Activated CD4-positive, alpha-beta T cell treated with anti-CD3 and anti-CD28 coated beads, Interleukin-2, amount 50 U/mL, for 4 hours (primary cell): ENCODE results near the gene TMPRSS12.
"Not testable (repeated sequence)": the region's sequence is repeated elsewhere in the genome, so short reads cannot be mapped to it uniquely, and the experiment has no call there.

Source experiments
- DNase-seq, 2 experiments: peaks; one replicate each; pipeline ENCODE4 v3.0.0-alpha.2; 2020

TMPRSS12 gene

DNA sequence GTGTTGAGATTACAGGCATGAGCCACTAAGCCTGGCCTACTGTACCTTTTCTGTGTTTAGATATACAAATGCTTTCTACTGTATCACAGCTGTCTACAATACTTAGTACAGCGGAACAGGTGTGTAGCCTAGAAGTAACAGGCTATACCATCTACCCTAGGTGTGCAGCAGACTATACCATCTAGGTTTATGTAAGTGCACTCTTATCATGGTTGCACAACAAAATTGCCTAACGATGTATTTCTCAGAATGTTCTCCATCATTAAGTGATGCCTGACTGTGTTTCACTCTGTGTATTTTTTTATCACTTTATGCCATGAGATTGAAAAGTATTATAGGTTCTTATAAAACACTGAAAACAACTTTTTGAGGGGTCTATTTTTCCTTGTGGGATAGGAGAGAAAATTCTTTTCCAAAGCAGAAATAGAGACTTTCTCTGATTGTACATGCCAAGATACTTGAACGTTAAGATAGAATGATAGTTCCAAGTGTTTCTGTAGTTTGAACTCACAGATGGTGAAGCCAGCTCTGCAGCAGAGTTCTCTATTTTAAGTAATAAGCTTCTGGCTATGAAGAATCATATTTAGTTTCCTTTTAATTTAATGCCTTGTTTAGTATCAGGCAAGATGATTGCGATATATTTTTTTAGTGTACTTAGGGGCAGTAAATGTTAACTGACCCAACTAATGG is 17.0 kb downstream of the TMPRSS12 start:
- DNase-seq = no peak

DNA sequence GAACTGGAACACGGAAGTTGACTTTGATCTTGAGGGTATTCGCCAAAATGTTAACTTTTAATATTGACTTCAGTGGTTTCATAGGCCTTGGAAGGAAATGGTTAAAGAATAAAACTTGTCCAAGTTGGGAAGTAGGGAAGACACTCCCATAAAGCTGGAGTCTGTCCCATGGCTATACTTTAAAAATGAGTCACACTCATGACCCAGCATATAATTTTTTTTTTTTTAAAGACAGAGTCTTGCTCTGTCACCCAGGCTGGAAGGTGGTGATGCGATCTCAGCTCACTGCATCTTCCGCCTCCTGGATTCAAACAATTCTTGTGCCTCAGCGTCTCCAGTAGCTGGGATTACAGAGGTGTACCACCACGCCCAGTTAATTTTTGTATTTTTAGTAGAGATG is 19.6 kb downstream of the TMPRSS12 start:
- DNase-seq = no peak

DNA sequence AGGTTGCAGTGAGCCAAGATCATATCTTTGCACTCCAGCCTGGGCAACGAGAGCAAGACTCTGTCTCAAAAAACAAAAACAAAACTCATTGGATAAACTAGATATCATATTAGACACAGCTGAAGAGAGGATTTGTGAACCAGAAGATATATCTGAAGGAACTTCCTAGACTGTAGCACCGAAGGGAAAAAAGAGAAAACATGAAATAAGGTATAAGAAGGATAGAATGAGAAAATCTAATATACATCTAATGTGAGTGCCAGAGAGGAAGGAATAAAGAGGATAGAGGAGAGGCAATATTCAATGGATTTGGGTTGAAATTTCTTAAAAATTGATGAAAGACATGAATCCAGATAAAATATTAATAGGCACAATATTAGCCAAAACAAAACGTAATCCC is 22.5 kb downstream of the TMPRSS12 start:
- DNase-seq = no peak

DNA sequence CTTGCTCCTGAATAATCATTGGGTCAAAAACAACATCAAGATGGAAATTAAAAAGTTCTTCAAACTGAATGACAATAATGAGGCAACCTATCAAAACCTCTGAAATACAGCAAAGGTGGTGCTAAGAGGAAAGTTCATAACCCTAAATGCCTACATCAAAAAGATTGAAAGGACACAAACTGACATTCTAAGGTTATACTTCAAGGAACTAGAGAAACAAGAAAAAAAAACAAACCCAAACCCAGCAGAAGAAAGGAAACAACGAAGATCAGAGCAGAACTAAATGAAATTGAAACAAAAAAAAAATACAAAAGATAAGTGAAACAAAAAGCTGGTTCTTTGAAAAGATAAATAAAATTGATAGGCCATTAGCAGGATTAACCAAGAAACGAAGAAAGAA is 26.2 kb downstream of the TMPRSS12 start:
- not testable (repeated sequence) for DNase-seq

DNA sequence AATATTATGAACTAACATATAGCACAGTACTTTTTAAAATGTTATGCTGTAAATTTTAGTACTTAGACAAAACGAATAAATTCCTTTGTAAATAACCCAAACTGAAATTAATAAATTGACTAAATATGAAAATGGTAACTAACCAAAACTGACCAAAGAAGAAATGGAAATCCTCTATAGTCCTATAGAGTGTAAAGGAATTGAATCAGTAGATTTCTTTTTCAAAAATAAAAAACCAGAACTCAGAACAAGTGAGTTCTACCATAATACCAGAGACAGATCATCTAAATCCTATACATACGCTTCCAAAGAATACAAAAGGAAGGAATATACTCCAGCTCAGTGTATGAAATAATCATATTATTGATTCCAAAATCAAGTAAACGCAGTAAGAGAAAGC is 39.8 kb downstream of the TMPRSS12 start:
- DNase-seq = no peak

DNA sequence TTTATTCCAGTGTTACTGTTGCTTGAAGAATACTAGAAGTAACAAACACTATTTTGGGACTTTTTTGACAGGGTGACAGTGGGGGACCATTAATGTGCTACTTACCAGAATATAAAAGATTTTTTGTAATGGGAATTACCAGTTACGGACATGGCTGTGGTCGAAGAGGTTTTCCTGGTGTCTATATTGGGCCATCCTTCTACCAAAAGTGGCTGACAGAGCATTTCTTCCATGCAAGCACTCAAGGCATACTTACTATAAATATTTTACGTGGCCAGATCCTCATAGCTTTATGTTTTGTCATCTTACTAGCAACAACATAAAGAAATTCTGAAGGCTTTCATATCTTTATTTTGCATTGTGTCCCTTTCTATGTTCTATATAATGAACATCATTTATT is 44.5 kb downstream of the TMPRSS12 start:
- DNase-seq = no peak

DNA sequence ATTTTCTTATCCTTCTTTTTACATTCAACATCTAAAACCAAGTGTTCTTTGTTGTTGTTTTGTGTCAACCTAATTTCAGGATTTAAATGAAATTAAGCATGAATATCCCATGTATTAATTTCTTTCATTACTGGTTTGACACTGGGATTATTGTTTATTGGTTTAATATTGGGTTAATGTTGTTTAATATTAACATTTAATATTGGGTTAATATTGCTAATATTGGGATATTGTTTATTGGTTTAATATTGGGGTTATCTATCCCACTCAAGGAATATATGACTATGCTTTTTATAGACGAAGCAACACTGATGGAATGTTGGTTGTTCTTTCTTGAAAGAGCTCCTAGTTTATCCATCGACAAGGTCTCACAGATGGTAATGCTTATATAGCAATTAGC is 45.9 kb downstream of the TMPRSS12 start:
- no peak for DNase-seq

DNA sequence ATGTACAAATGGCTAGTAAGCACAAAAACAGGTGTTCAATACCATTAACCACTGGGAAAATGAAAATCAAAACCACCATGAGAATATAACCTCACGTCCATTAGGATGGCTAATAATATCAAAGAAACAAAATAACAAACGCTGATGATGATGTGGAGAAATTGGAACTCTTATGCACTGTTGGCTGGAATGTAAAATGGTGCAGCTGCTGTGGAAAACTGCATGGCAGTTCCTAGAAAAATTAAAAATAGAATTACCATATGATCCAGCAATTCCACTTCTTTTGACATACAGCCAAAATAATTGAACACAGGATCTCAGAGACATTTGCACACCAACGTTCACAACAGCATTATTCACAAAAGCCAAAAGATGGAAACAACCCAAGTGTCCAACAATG is 51.5 kb downstream of the TMPRSS12 start:
- DNase-seq = no peak

DNA sequence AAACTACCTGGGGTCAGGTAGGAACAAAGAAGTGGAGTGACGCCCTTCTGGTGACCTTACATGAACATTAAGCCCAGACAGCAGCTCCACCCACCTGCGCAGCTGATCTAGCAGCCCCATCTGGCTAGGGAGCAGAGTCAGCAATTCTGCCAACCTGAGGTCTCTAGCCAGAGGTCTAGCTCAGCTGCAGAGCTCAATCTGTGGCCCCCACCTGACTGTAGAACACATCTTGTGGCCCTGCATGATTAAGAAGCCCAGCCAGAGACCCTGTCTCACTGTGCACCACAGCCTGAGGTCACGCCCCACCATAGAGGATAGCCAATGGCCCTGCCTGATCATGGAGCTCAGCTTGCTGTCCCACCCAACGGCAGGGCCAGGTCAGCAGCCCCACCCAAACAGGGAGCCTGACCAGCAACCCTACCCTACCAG is 59.0 kb downstream of the TMPRSS12 start:
- DNase-seq = no peak

DNA sequence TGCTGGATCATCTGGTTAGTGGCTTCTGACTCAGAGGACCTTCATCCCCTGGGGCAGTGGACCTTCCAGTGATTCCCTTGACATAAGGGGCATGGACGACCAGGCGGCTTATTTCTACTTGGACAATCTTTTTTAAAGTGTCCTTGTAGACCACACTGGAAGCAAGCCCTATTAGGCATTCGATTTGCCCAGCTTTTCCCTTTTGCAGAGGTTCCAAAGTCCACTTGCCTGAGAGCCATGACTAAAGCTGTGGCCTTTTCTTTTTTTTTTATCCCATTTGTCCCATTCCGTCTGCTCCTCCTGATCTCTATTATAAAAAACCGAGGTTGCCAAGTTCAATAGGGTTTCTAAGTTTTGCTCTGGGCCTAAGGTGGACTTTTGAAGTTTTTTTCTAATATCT is 65.8 kb downstream of the TMPRSS12 start:
- DNase-seq = not testable (repeated sequence)

DNA sequence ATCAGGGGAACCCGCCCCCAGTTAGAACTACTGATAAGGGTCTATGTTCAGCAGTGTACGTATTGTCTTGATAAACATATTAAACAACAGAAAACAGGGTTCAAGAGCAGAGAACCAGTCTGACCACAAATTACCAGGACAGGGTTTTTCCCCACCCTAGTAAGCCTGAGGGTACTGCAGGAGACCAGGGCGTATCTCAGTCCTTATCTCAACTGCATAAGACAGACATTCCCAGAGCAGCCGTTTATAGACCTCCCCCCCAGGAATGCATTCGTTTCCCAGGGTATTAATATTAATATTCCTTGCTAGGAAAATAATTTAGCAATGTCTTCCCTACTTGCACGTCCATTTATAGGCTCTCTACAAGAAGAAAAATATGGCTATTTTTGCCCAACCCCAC is 69.6 kb downstream of the TMPRSS12 start:
- not testable (repeated sequence) for DNase-seq

DNA sequence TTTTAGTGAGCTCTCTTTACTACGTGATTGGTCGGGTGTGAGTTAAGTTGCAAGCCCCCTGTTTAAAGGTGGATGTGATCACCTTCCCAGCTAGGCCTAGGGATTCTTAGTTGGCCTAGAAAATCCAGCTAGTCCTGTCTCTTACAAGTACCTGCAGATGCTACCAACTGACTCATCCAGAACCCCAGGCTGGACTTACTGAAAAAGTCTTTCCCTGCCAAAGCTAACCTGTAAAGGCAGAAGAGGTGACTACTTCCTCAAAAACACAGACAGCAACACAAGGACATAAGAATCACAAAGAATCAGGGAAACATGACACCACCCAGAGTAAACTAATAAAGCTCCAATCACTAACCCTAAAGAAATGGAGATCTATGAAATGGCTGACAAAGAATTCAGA is 70.5 kb downstream of the TMPRSS12 start:
- DNase-seq = no peak

DNA sequence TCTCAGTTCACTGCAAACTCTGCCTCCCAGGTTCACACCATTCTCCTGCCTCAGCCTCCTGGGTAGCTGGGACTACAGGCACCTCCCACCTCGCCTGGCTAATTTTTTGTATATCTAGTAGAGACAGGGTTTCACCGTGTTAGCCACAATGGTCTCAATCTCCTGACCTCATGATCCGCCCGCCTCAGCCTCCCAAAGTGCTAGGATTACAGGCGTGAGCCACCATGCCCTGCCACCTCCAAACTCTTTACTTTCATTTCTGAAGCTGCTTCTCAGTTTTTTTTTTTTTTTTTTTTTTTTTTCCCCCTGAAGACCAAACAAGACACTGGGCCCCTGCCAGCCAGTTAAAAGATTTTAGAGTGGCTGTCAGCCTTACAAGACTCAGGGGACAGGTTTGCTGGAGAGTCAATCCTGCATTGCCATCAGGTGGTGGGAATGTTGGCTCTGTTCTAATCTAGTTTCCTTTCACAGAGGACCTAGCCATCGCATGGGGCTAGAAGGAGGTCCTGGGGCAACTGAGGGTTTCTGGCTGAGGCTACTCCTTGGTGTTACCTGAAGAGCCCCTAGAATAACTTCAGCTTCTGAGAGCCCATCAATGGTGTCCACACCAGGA is 72.3 kb downstream of the TMPRSS12 start:
- DNase-seq = no peak

DNA sequence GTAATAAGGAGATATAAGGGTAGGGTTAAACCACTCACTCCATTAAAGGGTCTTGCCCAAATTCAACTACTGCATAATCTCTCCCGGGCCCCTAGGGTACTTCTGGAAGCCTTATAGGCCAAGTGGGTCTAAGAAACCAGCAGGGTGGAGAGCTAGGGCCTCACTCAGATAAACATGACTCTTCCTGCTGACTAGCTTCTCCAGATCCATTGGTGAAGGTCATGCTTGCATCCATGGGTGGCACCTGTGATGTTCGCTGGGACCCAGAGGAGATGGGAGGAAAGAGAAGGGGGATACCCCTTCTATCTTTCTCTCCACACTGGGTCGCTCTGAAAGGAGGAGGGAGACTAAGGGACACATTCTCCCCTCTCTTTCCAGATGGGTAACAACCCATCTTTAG is 73.6 kb downstream of the TMPRSS12 start:
- no peak for DNase-seq

DNA sequence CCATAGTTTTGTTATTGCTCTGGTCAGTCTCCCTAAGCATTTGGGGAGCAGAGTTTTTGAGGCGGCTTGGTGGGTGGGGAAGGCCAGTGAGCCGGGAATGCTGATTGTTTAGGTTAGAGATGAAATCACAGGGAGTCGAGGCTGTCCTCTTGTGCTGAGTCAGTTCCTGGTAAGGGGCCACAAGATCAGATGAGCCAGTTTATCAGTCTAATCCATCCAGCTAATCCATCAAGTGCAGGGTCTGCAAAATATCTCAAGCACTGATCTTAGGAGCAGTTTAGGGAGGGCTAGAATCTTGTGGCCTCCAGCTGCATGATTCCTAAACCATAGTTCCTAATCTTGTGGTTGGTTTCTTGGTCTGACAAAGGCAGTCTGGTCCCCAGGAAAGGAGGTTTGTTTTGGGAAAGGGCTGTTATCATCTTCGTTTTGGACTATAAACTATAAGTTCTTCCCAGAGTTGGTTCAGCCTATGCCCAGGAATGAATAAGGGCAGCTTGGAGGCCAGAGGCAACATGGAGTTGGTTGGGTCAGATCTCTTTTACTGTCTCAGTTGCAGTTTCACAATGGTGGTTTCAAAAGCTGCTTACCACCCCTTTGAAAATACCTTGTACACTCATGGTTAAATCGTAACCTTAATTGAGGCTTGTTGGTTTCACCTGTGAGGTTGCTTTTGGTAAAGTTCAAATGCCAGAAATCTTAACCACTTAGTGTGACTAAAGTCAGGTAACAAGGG is 76.0 kb downstream of the TMPRSS12 start:
- no peak for DNase-seq

DNA sequence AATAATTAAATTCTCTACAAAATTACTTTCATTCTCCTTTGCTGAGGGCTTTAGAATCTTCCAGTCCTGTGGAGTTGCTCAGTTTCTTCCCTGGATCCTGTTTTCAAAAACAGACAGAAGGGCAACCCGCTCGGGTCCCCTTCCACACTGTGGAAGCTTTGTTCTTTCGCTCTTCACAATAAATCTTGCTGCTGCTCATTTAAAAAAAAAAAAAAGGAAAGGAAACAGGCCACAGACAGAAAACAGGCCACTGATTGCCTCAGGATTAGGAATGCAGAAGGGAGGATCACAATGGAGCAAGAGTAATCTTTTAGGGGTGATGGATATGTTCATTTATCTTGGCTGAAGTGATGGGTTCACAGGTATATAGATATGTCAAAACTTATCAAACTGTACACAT is 80.1 kb downstream of the TMPRSS12 start:
- no peak for DNase-seq

DNA sequence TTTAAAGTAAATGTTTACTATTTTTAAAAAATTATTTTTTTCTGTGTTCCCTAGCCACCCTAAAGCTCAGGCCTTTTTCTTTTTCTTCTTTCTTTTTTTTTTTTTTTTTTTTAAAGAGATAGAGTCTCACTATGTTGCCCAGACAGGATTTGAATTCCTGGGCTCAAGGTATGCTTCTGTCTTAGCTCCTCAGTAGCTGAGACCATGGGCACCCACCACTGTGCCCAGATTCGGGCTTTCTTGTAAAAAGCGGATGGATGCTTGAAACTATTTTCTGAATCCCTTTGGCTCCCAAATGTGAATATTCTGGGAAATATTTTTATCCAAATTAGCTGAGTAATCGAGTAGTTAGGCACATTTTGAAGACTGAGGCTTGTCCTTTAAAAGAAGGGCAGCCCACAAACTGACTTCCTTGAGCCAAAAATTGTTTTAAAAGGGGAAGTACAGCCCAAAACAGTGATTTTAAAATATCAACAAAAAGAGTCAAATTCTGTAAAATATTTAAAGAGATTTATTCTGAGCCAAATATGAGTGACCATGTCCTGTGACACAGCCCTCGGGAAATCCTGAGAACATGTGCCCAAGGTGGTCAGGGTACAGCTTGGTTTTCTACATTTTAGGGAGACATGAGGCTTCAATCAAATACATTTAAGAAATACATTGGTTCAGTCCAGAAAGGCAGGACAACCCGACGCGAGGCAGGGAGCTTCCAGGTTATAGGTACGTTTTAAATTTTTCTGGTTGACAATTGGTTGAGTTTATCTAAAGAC is 80.8 kb downstream of the TMPRSS12 start:
- no peak for DNase-seq

DNA sequence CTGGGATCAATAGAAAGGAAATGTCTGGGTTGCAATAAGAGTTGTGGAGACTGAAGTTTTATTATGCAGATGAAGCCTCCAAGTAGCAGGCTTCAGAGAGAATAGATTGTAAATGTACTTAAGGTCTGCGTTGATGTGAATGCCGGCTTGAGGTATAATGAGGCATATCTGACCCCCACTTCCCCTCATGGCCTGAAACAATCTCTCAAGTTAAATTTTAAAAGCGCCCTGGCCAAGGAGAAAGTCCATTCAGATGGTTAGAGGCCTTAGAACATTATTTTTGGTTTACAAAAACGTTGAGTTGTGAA is 81.4 kb downstream of the TMPRSS12 start:
- DNase-seq = no peak

DNA sequence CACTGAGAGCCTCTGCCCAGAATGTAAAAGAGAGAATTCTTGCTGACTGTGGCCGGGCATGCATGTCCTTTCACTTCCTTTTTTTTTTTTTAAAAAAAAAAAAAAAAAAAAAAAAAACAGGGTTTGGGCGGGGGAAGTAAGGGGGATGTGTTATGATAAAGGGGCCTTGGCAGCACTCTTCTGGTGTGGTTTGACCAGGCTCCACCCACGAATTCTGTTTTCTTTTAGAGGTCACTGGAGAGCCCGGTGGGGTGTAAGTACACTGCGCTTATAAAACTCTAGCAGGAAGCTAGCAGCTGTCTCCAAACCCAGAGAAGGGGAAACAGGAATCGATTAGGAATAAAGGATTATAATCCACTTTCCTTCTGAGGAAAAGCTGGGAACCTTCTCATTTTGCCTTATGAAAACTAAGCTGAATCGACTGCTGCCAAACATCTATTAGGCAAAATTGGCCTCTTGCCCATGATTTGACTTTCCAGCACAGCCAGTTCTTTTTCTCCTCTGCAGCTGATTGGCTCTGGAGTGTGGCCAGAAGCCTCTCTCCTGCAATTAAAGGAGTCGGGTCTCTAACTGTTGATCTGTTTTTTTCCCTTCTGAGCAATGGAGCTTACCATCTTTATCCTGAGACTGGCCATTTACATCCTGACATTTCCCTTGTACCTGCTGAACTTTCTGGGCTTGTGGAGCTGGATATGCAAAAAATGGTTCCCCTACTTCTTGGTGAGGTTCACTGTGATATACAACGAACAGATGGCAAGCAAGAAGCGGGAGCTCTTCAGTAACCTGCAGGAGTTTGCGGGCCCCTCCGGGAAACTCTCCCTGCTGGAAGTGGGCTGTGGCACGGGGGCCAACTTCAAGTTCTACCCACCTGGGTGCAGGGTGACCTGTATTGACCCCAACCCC is 82.0 kb downstream of the TMPRSS12 start:
- no peak for DNase-seq

DNA sequence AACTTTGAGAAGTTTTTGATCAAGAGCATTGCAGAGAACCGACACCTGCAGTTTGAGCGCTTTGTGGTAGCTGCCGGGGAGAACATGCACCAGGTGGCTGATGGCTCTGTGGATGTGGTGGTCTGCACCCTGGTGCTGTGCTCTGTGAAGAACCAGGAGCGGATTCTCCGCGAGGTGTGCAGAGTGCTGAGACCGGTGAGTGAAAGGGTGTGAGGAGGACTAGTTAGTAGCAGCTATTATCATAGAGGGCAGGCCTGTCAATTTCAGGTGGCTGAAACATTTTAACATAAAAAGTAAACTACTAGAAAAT is 82.6 kb downstream of the TMPRSS12 start:
- DNase-seq = no peak

DNA sequence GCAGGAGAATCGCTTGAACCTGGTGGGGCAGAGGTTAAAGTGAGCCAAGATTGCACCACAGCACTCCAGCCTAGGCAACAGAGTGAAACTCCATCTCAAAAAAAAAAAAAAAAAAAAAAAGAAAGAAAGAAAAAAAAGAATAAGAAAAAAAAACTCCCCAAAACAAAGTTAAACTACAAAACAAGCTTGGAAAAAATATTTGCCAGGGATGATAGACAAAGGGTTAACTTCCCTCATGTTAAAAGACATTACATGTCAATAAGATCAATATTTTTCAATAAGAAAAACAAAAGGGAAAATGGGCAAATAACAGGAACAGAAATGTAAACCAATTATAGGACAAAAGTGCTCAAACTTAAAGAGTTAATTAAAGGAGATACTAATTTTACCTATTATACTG is 83.2 kb downstream of the TMPRSS12 start:
- DNase-seq = no peak

DNA sequence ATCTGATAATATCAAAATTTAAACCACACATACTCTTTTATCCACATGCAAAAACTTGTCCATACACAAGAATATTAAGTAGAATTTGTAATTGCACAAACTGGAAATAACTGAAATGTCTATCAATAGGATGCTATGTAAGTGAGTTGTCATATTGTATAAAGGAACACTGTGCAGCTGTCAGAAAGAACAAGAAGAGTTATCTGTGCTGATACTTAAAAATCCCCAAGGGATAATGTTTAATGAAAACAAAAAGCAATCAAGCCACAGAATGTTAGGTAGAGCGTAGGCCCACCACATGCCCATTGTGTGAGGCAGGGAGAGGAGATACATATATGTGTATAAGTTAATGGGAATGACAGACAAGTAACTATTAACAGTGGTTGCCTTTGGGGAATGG is 83.7 kb downstream of the TMPRSS12 start:
- DNase-seq = no peak

DNA sequence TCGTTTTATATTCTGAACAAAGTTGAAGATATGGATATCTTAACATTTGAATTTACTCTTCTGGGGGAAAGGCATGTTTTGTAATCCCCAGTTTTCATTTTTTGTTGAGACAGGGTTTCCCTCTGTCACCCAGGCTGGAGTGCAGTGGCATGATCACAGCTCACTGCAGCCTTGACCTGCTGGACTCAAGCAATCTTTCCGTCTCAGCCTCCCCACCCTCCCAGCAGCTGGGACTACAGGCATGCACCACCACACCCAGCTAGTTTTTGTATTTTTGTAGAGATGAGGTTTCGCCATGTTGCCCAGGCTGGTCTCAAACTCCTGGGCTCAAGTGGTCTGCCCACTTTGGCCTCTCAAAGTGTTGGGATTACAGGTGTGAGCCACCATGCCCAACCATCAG is 84.2 kb downstream of the TMPRSS12 start:
- not testable (repeated sequence) for DNase-seq
